DOHH2 (cell line): ENCODE measurements around the gene HNRNPR.

Experiments used
- CTCF ChIP-seq: fragments of 200-600 bp; sonication (generic); IDR thresholded peaks from one replicate; pipeline ENCODE4 v1.5.1; 2014; ENCODE audit warnings: antibody characterized with exemption, mild to moderate bottlenecking, low read depth, low read length; ENCODE audit not compliant: poor library complexity, severe bottlenecking
- EZH2phosphoT487 ChIP-seq: fragments of 200-600 bp; sonication (generic); IDR thresholded peaks from 2 replicates; pipeline ENCODE4 v1.6.1; 2017; ENCODE audit warnings: borderline replicate concordance, mild to moderate bottlenecking, antibody characterized with exemption, low read length, moderate library complexity, mixed read lengths

- TF ChIP-seq CTCF (no peak), EZH2phosphoT487 (no peak)
Observed at GRCh38 chr1:23371987-23372880, 28.1 kb upstream of the HNRNPR start.
